NCI-H2029 (cell line): ENCODE measurements around the gene KIF21A.

ENCODE experiments used
- DNase-seq: peaks from one replicate; lab custom pipeline; 2025; lab: John Stamatoyannopoulos, UW

The KIF21A gene

GRCh38 chr12:39275846-39276245 lies 167.1 kb downstream of the KIF21A start:
- no peak for DNase-seq

- peak; percentile 16 for DNase-seq
Observed at GRCh38 chr12:39272871-39273655, 169.9 kb downstream of the KIF21A start.

GRCh38 chr12:39269492-39269891 lies 173.4 kb downstream of the KIF21A start:
- no peak for DNase-seq

GRCh38 chr12:39267886-39268285 lies 175.0 kb downstream of the KIF21A start:
- DNase-seq, result no peak

GRCh38 chr12:39252628-39253027 lies 190.3 kb downstream of the KIF21A start:
- DNase-seq, result no peak
